NT2/D1 (cell line): ENCODE measurements around the gene CTDP1.

ENCODE experiments used
- DNase-seq: peaks from one replicate; pipeline ENCODE4 v3.0.0-alpha.2; 2011; ENCODE audit warnings: low read depth, low spot score
- H3K27me3 ChIP-seq: 2 replicates; pipeline ENCODE4 v1.6.0; 2011; ENCODE audit warnings: mild to moderate bottlenecking; ENCODE audit not compliant: insufficient read length, insufficient read depth
- H3K36me3 ChIP-seq: 2 replicates; pipeline ENCODE4 v1.6.1; 2011; ENCODE audit warnings: mild to moderate bottlenecking, low read length, mixed read lengths; ENCODE audit not compliant: insufficient read depth, insufficient read length
- H3K4me1 ChIP-seq: 2 replicates; pipeline ENCODE4 v1.5.1; 2011; ENCODE audit not compliant: insufficient read depth, insufficient read length
- H3K4me3 ChIP-seq: 2 replicates; pipeline ENCODE4 v1.5.1; 2011; ENCODE audit warnings: low read depth; ENCODE audit not compliant: insufficient read length
- H3K9ac ChIP-seq: 2 replicates; pipeline ENCODE4 v1.6.0; 2011; ENCODE audit warnings: low read depth; ENCODE audit not compliant: insufficient read length
- H3K9me3 ChIP-seq: 2 replicates; pipeline ENCODE4 v1.5.1; 2011; ENCODE audit warnings: mild to moderate bottlenecking, low read length; ENCODE audit not compliant: insufficient read depth
- SUZ12 ChIP-seq: IDR thresholded peaks from 2 replicates; pipeline ENCODE4 v1.6.1; 2011; ENCODE audit not compliant: insufficient read length, insufficient read depth; ENCODE audit errors: extremely low read depth
- YY1 ChIP-seq: IDR thresholded peaks from 2 replicates; pipeline ENCODE4 v1.6.1; 2011; ENCODE audit not compliant: insufficient read length, insufficient read depth
- ZNF274 ChIP-seq: IDR thresholded peaks from 2 replicates; pipeline ENCODE4 v1.6.1; 2011; ENCODE audit warnings: mild to moderate bottlenecking, low read depth, low read length

CTDP1 gene

GRCh38 chr18:79720359-79720733, 40.7 kb downstream of the CTDP1 start:
- DNase-seq, result no peak
- H3K4me1 ChIP-seq, result no peaks in the 10 kb centered on the region
- no peak overlapping the region for H3K9ac ChIP-seq
- peaks cover 16% of the 10 kb centered on the region for H3K9me3 ChIP-seq
- peaks cover 97% of the 10 kb centered on the region for H3K36me3 ChIP-seq
- H3K27me3 ChIP-seq, result no peaks in the 10 kb centered on the region
- TF ChIP-seq ZNF274 (no peak), SUZ12 (no peak), YY1 (no peak)
- H3K4me3 ChIP-seq, result no peak overlapping the region

DNA sequence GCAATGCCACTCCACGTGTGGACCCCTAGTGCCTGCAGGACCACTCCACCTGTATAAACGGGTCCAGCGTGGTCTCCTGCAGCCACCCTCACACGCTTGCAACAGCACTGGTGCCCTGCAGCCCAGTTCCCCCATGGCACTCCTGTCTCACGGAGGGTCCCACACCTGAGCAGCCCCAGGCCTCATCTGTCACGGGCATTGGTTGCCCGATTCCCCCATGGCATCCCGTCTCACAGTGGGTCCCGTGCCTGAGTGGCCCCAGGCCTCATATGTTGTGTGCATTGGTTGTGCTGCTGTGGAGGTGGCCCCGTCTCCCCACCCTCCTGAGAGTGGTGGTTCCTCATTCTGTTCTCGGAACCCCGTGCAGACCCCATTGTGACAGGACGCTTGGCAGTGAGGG, 43.4 kb downstream of the CTDP1 start:
- DNase-seq, result no peak
- Histone ChIP-seq H3K27me3 (no peaks in the 10 kb centered on the region), H3K9me3 (peaks cover 16% of the 10 kb centered on the region), H3K4me3 (no peak overlapping the region), H3K36me3 (peaks cover 87% of the 10 kb centered on the region), H3K9ac (no peak overlapping the region), H3K4me1 (no peaks in the 10 kb centered on the region)
- TF ChIP-seq ZNF274, result no peak
- no peak for TF ChIP-seq YY1
- TF ChIP-seq SUZ12, result no peak

- Histone ChIP-seq H3K27me3 (no peaks in the 10 kb centered on the region), H3K9me3 (peaks cover 16% of the 10 kb centered on the region), H3K36me3 (peaks cover 86% of the 10 kb centered on the region), H3K9ac (no peak overlapping the region), H3K4me3 (no peak overlapping the region), H3K4me1 (no peaks in the 10 kb centered on the region)
- DNase-seq, result no peak
- no peak for TF ChIP-seq SUZ12
- no peak for TF ChIP-seq YY1
- no peak for TF ChIP-seq ZNF274
These were observed 44.0 kb downstream of the CTDP1 start for GRCh38 chr18:79723628-79724027.

DNA sequence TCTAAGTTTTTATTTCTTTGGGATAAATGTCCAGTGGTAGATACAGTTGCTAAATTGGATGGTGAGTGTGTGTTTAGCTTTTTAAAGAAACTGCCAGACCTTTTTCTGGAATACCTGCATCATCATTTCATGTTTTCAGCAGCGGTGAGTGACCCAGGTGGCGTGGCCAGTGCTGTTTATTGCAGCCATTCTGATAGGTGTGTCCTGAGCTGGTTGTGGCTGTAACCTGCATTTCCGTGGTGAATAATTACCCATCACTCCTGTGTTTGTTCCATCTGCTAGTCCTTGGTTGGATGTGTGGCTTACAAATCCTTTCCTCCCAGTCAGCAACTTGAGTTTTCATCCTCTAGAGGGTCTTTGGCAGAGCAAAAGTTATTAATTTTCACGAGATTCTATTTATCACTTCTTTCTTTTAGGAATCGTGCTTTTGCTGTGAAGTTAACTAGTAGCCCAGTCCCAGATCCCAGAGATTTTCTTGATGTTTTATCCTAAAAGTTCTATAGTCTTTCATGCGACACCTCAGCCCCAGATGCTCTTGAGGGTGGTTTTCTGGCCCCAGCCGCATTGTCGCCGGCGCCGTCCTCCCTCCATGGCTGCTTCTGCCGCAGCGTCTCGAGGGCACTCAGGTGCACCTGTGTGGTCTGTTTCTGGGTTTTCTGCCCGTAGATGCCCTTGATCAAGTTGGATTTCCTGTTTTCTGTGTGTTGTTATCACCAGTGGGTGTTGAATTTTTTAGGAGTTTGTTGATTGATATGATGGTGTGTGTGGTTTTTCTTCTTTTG, 44.9 kb downstream of the CTDP1 start:
- H3K9ac ChIP-seq, result no peak overlapping the region
- no peaks in the 10 kb centered on the region for H3K4me1 ChIP-seq
- no peak overlapping the region for H3K4me3 ChIP-seq
- TF ChIP-seq SUZ12 (no peak), ZNF274 (no peak), YY1 (no peak)
- H3K36me3 ChIP-seq, result peaks cover 86% of the 10 kb centered on the region
- DNase-seq, result no peak
- no peaks in the 10 kb centered on the region for H3K27me3 ChIP-seq
- peaks cover 9% of the 10 kb centered on the region for H3K9me3 ChIP-seq

GRCh38 chr18:79725486-79725885, 45.9 kb downstream of the CTDP1 start:
- Histone ChIP-seq H3K9ac (no peak overlapping the region), H3K27me3 (no peaks in the 10 kb centered on the region), H3K9me3 (peaks cover 8% of the 10 kb centered on the region; the same call in 1 of the 2 replicates), H3K4me3 (no peak overlapping the region), H3K4me1 (no peaks in the 10 kb centered on the region), H3K36me3 (peaks cover 86% of the 10 kb centered on the region)
- no peak for DNase-seq
- TF ChIP-seq YY1, result no peak
- TF ChIP-seq ZNF274, result no peak
- no peak for TF ChIP-seq SUZ12

DNA sequence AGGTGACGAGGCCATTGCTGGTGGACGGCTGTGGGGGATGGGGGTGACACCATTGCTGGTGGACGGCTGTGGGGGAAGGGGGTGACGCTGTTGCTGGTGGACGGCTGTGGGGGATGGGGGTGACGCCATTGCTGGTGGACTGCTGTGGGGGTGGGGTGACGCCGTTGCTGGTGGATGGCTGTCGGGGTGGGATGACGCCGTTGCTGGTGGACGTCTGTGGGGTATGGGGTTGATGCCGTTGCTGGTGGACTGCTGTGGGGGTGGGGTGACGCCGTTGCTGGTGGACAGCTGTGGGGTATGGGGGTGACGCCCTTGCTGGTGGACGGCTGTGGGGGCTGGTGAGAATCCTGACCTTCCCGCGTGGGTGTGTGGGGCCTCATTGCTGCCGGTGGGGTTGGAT, 47.1 kb downstream of the CTDP1 start:
- no peak for TF ChIP-seq YY1
- no peak for TF ChIP-seq ZNF274
- TF ChIP-seq SUZ12, result no peak
- H3K4me1 ChIP-seq, result no peaks in the 10 kb centered on the region
- no peaks in the 10 kb centered on the region for H3K27me3 ChIP-seq
- no peak overlapping the region for H3K4me3 ChIP-seq
- H3K9me3 ChIP-seq, result peaks cover 21% of the 10 kb centered on the region
- peaks cover 88% of the 10 kb centered on the region for H3K36me3 ChIP-seq
- no peak for DNase-seq
- no peak overlapping the region for H3K9ac ChIP-seq

- TF ChIP-seq ZNF274 (no peak), YY1 (no peak), SUZ12 (no peak)
- Histone ChIP-seq H3K9me3 (peaks cover 26% of the 10 kb centered on the region), H3K4me1 (no peaks in the 10 kb centered on the region), H3K27me3 (no peaks in the 10 kb centered on the region), H3K36me3 (peaks cover 88% of the 10 kb centered on the region), H3K9ac (no peak overlapping the region), H3K4me3 (no peak overlapping the region)
- DNase-seq, result no peak
These were observed 47.6 kb downstream of the CTDP1 start for GRCh38 chr18:79727211-79727610.
